Measurements from ENCODE around the gene NOX5.

The NOX5 gene

GRCh38 chr15:69090197-69090948 is 75.9 kb downstream of the NOX5 start:
- DNase-seq (ENCODE audit: low read depth) = peak; percentile 73
- no peak overlapping the region for H3K4me3 ChIP-seq (ENCODE audit: low read length)
- no peak for TF ChIP-seq CTCF (IDR thresholded peaks at IDR 0.05; ENCODE audit: insufficient read depth, low read depth, low read length, missing control alignments)

- no peak for TF ChIP-seq CTCF (IDR thresholded peaks at IDR 0.05; ENCODE audit: insufficient read depth, low read depth, low read length, missing control alignments)
These were observed 77.2 kb downstream of the NOX5 start for GRCh38 chr15:69091654-69092053.

GRCh38 chr15:69092159-69092558 is 77.7 kb downstream of the NOX5 start:
- peak; percentile 92 for DNase-seq (ENCODE audit: low read depth)
- H3K4me3 ChIP-seq (ENCODE audit: low read length) = no peak overlapping the region
- no peak for TF ChIP-seq CTCF (IDR thresholded peaks at IDR 0.05; ENCODE audit: insufficient read depth, low read depth, low read length, missing control alignments)

More at GRCh38 chr15:69091654-69092053, 77.2 kb downstream of the NOX5 start:
- DNase-seq (ENCODE audit: low read depth) = peak; percentile 45
- no peak overlapping the region for H3K4me3 ChIP-seq (ENCODE audit: low read length)

GRCh38 chr15:69093127-69093526 is 78.6 kb downstream of the NOX5 start:
- H3K4me3 ChIP-seq (ENCODE audit: low read length) = no peak overlapping the region
- no peak for DNase-seq (ENCODE audit: low read depth)
- TF ChIP-seq CTCF (IDR thresholded peaks at IDR 0.05; ENCODE audit: insufficient read depth, low read depth, low read length, missing control alignments) = no peak

GRCh38 chr15:69093614-69094013 is 79.1 kb downstream of the NOX5 start:
- no peak for TF ChIP-seq CTCF (IDR thresholded peaks at IDR 0.05; ENCODE audit: insufficient read depth, low read depth, low read length, missing control alignments)
- no peak overlapping the region for H3K4me3 ChIP-seq (ENCODE audit: low read length)
- no peak for DNase-seq (ENCODE audit: low read depth)

GRCh38 chr15:69094124-69094921 is 79.8 kb downstream of the NOX5 start:
- TF ChIP-seq CTCF (IDR thresholded peaks at IDR 0.05; ENCODE audit: insufficient read depth, low read depth, low read length, missing control alignments) = no peak
- no peak overlapping the region for H3K4me3 ChIP-seq (ENCODE audit: low read length)
- DNase-seq (ENCODE audit: low read depth) = no peak
